Esophagus muscularis mucosa (tissue), 3 donors: Measurements from ENCODE around the gene CCDC34.

Experiments used
- CTCF ChIP-seq, 3 experiments: fragments of 200-600 bp in 2 of 3; fragments of 450-650 bp in 1 of 3; sonication (generic) in 2 of 3; IDR thresholded peaks; one replicate each; pipeline ENCODE4 v1.5.1; 2017 to 2019; ENCODE audit warnings: antibody characterized with exemption in 3 of 3, mild to moderate bottlenecking in 2 of 3, moderate library complexity in 1 of 3
- POLR2A ChIP-seq: fragments of 450-650 bp; IDR thresholded peaks from one replicate; pipeline ENCODE4 v1.6.1; 2017; ENCODE audit warnings: antibody characterized with exemption, moderate library complexity, mild to moderate bottlenecking, low read depth
- POLR2AphosphoS5 ChIP-seq, 2 donors: sonication (generic); formaldehyde crosslinking; IDR thresholded peaks; one replicate each; pipeline ENCODE4 v1.6.1; 2017; ENCODE audit warnings: antibody characterized with exemption in 2 of 2

- TF ChIP-seq CTCF (IDR thresholded peaks at IDR 0.05) (no peak), POLR2A (no peak), POLR2AphosphoS5 (IDR thresholded peaks at IDR 0.05) (no peak)
These were observed 52.8 kb downstream of the CCDC34 start for GRCh38 chr11:27310182-27310581.
